HCT116 (cell line): Measurements from ENCODE around the gene FFAR1. TPM values are rescaled to one million over a fixed set of nuclear protein-coding genes. Genes with fewer than 3 reads are reported as not detected.

ENCODE experiments used
- ATAC-seq: fragments of 200-7000 bp; cut with Tn5 transposase; 2 replicates; pipeline ENCODE4 v1.9.1; 2020; ENCODE audit warnings: mild to moderate bottlenecking, moderate library complexity
- BruUV-seq: library from RNA; stranded (reverse); fragments of 400-500 nt; replicated peaks from 2 replicates; lab custom pipeline; 2021; lab: Mats Ljungman, UMichigan
- CTCF ChIA-PET: fragments of 300-600 bp; sonication (Branson Sonifier 250); formaldehyde crosslinking; loops from one replicate; lab custom pipeline; 2021; ENCODE audit warnings: antibody characterized with exemption; lab: Charles Lee
- POLR2A ChIA-PET: fragments of 300-600, 350-600 bp; sonication (Branson Sonifier 250); formaldehyde crosslinking; loops from one replicate; lab custom pipeline; 2021; ENCODE audit warnings: antibody characterized with exemption; lab: Charles Lee
- RAD21 ChIA-PET, 2 experiments: fragments of 300-600 bp; sonication (Branson Sonifier 250); formaldehyde crosslinking; loops; one replicate each; lab custom pipeline; 2023; ENCODE audit warnings: low total read pairs in 2 of 2; ENCODE audit not compliant: uncharacterized antibody in 2 of 2, unreplicated experiment in 2 of 2, low non-redundant PET in 1 of 2; lab: Charles Lee
- DNase-seq: peaks from one replicate; pipeline ENCODE4 v3.0.0-alpha.2; 2010; ENCODE audit warnings: low read depth, low spot score
- H2AFZ ChIP-seq: fragments of 200-600 bp; shearing (Covaris generic), sonication (generic); 2 replicates; pipeline ENCODE4 v1.6.1; 2017; ENCODE audit warnings: low read depth, mixed run types, mixed read lengths, antibody characterized with exemption, low read length; ENCODE audit not compliant: poor library complexity, severe bottlenecking
- H3K27ac ChIP-seq: 2 replicates; pipeline ENCODE4 v1.5.1; 2012; ENCODE audit warnings: low read depth, low read length
- H3K27me3 ChIP-seq: fragments of 200-600 bp; sonication (generic); 2 replicates; pipeline ENCODE4 v1.6.1; 2016; ENCODE audit warnings: mixed run types, low read length, mixed read lengths; ENCODE audit not compliant: insufficient read depth
- H3K36me3 ChIP-seq, 2 experiments: fragments of 200-500 bp in 1 of 2; fragments of 200-600 bp in 1 of 2; sonication (Bioruptor generic) in 1 of 2; sonication (generic) in 1 of 2; 2 replicates each; pipeline versions ENCODE4 v1.5.1 to v1.6.1; 2014 to 2016; ENCODE audit warnings: low read length in 2 of 2, inconsistent platforms in 1 of 2, mixed read lengths in 1 of 2, mixed run types in 1 of 2; ENCODE audit not compliant: insufficient read depth in 2 of 2, control insufficient read depth in 1 of 2
- H3K4me1 ChIP-seq, 2 experiments: fragments of 200-600 bp in 1 of 2; sonication (generic) in 1 of 2; 2 replicates each; pipeline versions ENCODE4 v1.5.1 to v1.6.1; 2012 to 2017; ENCODE audit warnings: low read length in 2 of 2, inconsistent platforms in 1 of 2, mild to moderate bottlenecking in 1 of 2, mixed read lengths in 1 of 2, mixed run types in 1 of 2, moderate library complexity in 1 of 2; ENCODE audit not compliant: insufficient read depth in 2 of 2, control insufficient read depth in 1 of 2
- H3K4me2 ChIP-seq: fragments of 200-600 bp; sonication (generic); 2 replicates; pipeline ENCODE4 v1.6.1; 2017; ENCODE audit warnings: mixed run types, low read length, mixed read lengths
- H3K4me3 ChIP-seq, 2 experiments: fragments of 200-600 bp in 1 of 2; sonication (generic) in 1 of 2; replicated peaks in 1 of 2; 2 replicates each; pipeline ENCODE4 v1.5.1; 2011 to 2016; ENCODE audit warnings: low read length in 2 of 2, control low read depth in 1 of 2, low read depth in 1 of 2, mild to moderate bottlenecking in 1 of 2, mixed read lengths in 1 of 2, mixed run types in 1 of 2
- H3K79me2 ChIP-seq: fragments of 200-600 bp; sonication (generic); 2 replicates; pipeline ENCODE4 v1.6.1; 2017; ENCODE audit warnings: mild to moderate bottlenecking, mixed run types, low read length, moderate library complexity, mixed read lengths; ENCODE audit not compliant: insufficient read depth
- H3K9ac ChIP-seq: fragments of 200-600 bp; sonication (generic); 2 replicates; pipeline ENCODE4 v1.6.1; 2016; ENCODE audit warnings: low read length, mixed read lengths
- H3K9me2 ChIP-seq: fragments of 200-600 bp; sonication (generic), shearing (Covaris generic); 2 replicates; pipeline ENCODE4 v1.6.1; 2017; ENCODE audit warnings: mixed run types, mild to moderate bottlenecking, moderate library complexity; ENCODE audit not compliant: insufficient read depth
- H3K9me3 ChIP-seq, 2 experiments: fragments of 200-500 bp in 1 of 2; fragments of 200-600 bp in 1 of 2; sonication (Bioruptor generic) in 1 of 2; sonication (generic) in 1 of 2; 2 replicates each; pipeline ENCODE4 v1.6.1; 2014 to 2017; ENCODE audit warnings: low read length in 2 of 2, mixed read lengths in 2 of 2, inconsistent platforms in 1 of 2, low read depth in 1 of 2, mild to moderate bottlenecking in 1 of 2, mixed run types in 1 of 2, moderate library complexity in 1 of 2; ENCODE audit not compliant: control insufficient read depth in 1 of 2, insufficient read depth in 1 of 2
- H4K20me1 ChIP-seq: fragments of 200-600 bp; sonication (generic), shearing (Covaris generic); 2 replicates; pipeline ENCODE4 v1.6.1; 2017; ENCODE audit warnings: mixed run types, mild to moderate bottlenecking, moderate library complexity; ENCODE audit not compliant: insufficient read depth
- CBX3 ChIP-seq: IDR thresholded peaks from 2 replicates; pipeline ENCODE4 v1.6.1; 2012; ENCODE audit warnings: low read depth
- CEBPB ChIP-seq: IDR thresholded peaks from 2 replicates; pipeline ENCODE4 v1.6.1; 2012; ENCODE audit warnings: low read depth
- ELF1 ChIP-seq: IDR thresholded peaks from 2 replicates; pipeline ENCODE4 v1.6.1; 2012; ENCODE audit warnings: low read depth, borderline replicate concordance
- EZH2 ChIP-seq: fragments of 200-600 bp; sonication (generic); IDR thresholded peaks from 2 replicates; pipeline ENCODE4 v1.6.1; 2017; ENCODE audit warnings: antibody characterized with exemption, mixed run types
- EZH2phosphoT487 ChIP-seq: fragments of 200-600 bp; IDR thresholded peaks from 2 replicates; pipeline ENCODE4 v1.6.1; 2018; ENCODE audit warnings: antibody characterized with exemption, borderline replicate concordance
- FOSL1 ChIP-seq: IDR thresholded peaks from 2 replicates; pipeline ENCODE4 v1.6.1; 2012; ENCODE audit warnings: low read depth
- RAD21 ChIP-seq: IDR thresholded peaks from 2 replicates; pipeline ENCODE4 v1.6.1; 2012; ENCODE audit warnings: low read depth, mild to moderate bottlenecking
- SRF ChIP-seq: IDR thresholded peaks from 2 replicates; pipeline ENCODE4 v1.6.1; 2012; ENCODE audit warnings: low read depth
- TCF7L2 ChIP-seq: IDR thresholded peaks from 2 replicates; pipeline ENCODE4 v1.7.0; 2011; ENCODE audit warnings: borderline replicate concordance, inconsistent platforms; ENCODE audit not compliant: insufficient read depth, insufficient read length; ENCODE audit errors: extremely low read depth
- YY1 ChIP-seq: IDR thresholded peaks from 2 replicates; pipeline ENCODE4 v1.6.1; 2011; ENCODE audit warnings: low read length, low read depth, moderate library complexity, mild to moderate bottlenecking; ENCODE audit not compliant: insufficient replicate concordance; ENCODE audit errors: extremely low read depth
- ZBTB33 ChIP-seq: IDR thresholded peaks from 2 replicates; pipeline ENCODE4 v1.6.1; 2011; ENCODE audit warnings: mild to moderate bottlenecking, low read length, moderate library complexity; ENCODE audit not compliant: insufficient replicate concordance; ENCODE audit errors: extremely low read depth
- ZFX ChIP-seq: fragments of 450-650 bp; IDR thresholded peaks from 2 replicates; pipeline ENCODE4 v1.6.1; 2017
- intact Hi-C: fragments of 100-400 bp; cut with micrococcal nuclease; formaldehyde crosslinking; loops from 2 replicates; pipeline ENCODE4 v1.10.0; 2022
- total RNA-seq: library from RNA; stranded (reverse); gene quantifications from one replicate; pipeline ENCODE4 v1.2.1, GENCODE V29; 2021; ENCODE audit not compliant: unreplicated experiment
- TF ChIP-seq, protein P1 (sequence below): IDR thresholded peaks from 2 replicates; pipeline ENCODE4 v1.6.1; 2012; ENCODE audit warnings: low read depth

Gene FFAR1
- total RNA-seq, 1 experiment from 2014 or later, result not detected

GRCh38 chr19:35396240-35396885 lies 48.7 kb downstream of the FFAR1 start:
- Histone ChIP-seq H3K27ac (no peak overlapping the region), H3K9ac (no peak overlapping the region), H3K36me3 (no peaks in the 10 kb centered on the region), H3K79me2 (no peaks in the 10 kb centered on the region), H3K9me3 (no peaks in the 10 kb centered on the region), H3K4me3 (no peak overlapping the region), H3K9me2 (no peaks in the 10 kb centered on the region), H3K4me1 (no peaks in the 10 kb centered on the region), H2AFZ (no peak overlapping the region), H3K4me2 (no peak overlapping the region), H4K20me1 (no peaks in the 10 kb centered on the region), H3K27me3 (no peaks in the 10 kb centered on the region)
- intact Hi-C loops, result no loop called here
- DNase-seq (no peak), ATAC-seq (no peak)
- ChIA-PET POLR2A (no interaction called here), RAD21 (no interaction called here), CTCF (no interaction called here)
- no TSS peak for BruUV-seq
- TF ChIP-seq EZH2phosphoT487, result no peak
- TF ChIP-seq EZH2, result no peak
- no peak for TF ChIP-seq ELF1
- TF ChIP-seq, protein P1, sequence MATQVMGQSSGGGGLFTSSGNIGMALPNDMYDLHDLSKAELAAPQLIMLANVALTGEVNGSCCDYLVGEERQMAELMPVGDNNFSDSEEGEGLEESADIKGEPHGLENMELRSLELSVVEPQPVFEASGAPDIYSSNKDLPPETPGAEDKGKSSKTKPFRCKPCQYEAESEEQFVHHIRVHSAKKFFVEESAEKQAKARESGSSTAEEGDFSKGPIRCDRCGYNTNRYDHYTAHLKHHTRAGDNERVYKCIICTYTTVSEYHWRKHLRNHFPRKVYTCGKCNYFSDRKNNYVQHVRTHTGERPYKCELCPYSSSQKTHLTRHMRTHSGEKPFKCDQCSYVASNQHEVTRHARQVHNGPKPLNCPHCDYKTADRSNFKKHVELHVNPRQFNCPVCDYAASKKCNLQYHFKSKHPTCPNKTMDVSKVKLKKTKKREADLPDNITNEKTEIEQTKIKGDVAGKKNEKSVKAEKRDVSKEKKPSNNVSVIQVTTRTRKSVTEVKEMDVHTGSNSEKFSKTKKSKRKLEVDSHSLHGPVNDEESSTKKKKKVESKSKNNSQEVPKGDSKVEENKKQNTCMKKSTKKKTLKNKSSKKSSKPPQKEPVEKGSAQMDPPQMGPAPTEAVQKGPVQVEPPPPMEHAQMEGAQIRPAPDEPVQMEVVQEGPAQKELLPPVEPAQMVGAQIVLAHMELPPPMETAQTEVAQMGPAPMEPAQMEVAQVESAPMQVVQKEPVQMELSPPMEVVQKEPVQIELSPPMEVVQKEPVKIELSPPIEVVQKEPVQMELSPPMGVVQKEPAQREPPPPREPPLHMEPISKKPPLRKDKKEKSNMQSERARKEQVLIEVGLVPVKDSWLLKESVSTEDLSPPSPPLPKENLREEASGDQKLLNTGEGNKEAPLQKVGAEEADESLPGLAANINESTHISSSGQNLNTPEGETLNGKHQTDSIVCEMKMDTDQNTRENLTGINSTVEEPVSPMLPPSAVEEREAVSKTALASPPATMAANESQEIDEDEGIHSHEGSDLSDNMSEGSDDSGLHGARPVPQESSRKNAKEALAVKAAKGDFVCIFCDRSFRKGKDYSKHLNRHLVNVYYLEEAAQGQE, result no peak
- TF ChIP-seq ZFX, result no peak
- no peak for TF ChIP-seq YY1
- TF ChIP-seq FOSL1, result no peak
- TF ChIP-seq CEBPB, result no peak
- no peak for TF ChIP-seq RAD21
- no peak for TF ChIP-seq SRF
- TF ChIP-seq ZBTB33, result no peak
- no peak for TF ChIP-seq TCF7L2
- TF ChIP-seq CBX3, result no peak
